Measurements from ENCODE around the gene SMPD1. TPM values are rescaled to one million over a fixed set of nuclear protein-coding genes. Genes with fewer than 3 reads are reported as not detected.
A peak's percentile ranks its signal among the peaks of the same experiment; 100 is the strongest.

Gene SMPD1
- total RNA-seq, 1 experiment from 2014 or later: 4.5 TPM

- no CpG with 5 or more reads among the region's 7 CpGs for WGBS (ENCODE audit: extremely low coverage, insufficient read length, low lambda C conversion rate)
- no peak overlapping the region for H3K9ac ChIP-seq (ENCODE audit: extremely low read depth, insufficient read length, low read length)
- no peak overlapping the region for H2AFZ ChIP-seq (ENCODE audit: low read length)
- no peak overlapping the region for H2BK120ac ChIP-seq (ENCODE audit: low read depth, low read length, poor library complexity, severe bottlenecking)
- H4K5ac ChIP-seq (ENCODE audit: insufficient read length, low read depth, low read length): no peak overlapping the region
- H3K4me1 ChIP-seq (ENCODE audit: insufficient read depth, low read length): peaks cover 4% of the 10 kb centered on the region; the same call in 1 of the 2 replicates
- TF ChIP-seq CTCF (conservative IDR thresholded peaks at IDR 0.05): no peak
- H3K27ac ChIP-seq (ENCODE audit: insufficient read length, low read depth, low read length): no peak overlapping the region
- H3K27me3 ChIP-seq (ENCODE audit: insufficient read depth, low read length): no peaks in the 10 kb centered on the region
- H3K14ac ChIP-seq (ENCODE audit: insufficient read depth, low read length): no peak overlapping the region
- no peaks in the 10 kb centered on the region for H3K9me3 ChIP-seq (ENCODE audit: control insufficient read depth, low read depth, low read length)
- no peak for DNase-seq
- H3K79me1 ChIP-seq (ENCODE audit: insufficient read depth, low read depth, low read length, poor library complexity, severe bottlenecking): no peaks in the 10 kb centered on the region
- H3K4me2 ChIP-seq (ENCODE audit: insufficient read depth, insufficient read length, low read length): no peak overlapping the region
- H2AK5ac ChIP-seq (ENCODE audit: insufficient read length, low read length): no peak overlapping the region
- no peaks in the 10 kb centered on the region; a peak in 1 of 7 replicates for H3K36me3 Mint-ChIP-seq (ENCODE audit: insufficient read depth in 1 of 3, low read depth in 3 of 3)
- no peak overlapping the region for H4K8ac ChIP-seq (replicated peaks; ENCODE audit: insufficient read length, low read depth, low read length)
- peaks cover 59 to 64% of the 10 kb centered on the region in 2 experiments for H3K4me1 Mint-ChIP-seq
- H3K4ac ChIP-seq (ENCODE audit: low read depth, low read length): no peak overlapping the region
- no peaks in the 10 kb centered on the region for H4K20me1 ChIP-seq (ENCODE audit: control insufficient read depth, insufficient read depth, insufficient read length)
- peaks cover 4% of the 10 kb centered on the region for H3K23me2 ChIP-seq (ENCODE audit: insufficient read length, low read depth, low read length, poor library complexity, severe bottlenecking)
- H3K27me3 Mint-ChIP-seq (ENCODE audit: low read depth): no peaks in the 10 kb centered on the region
- H3K18ac ChIP-seq (ENCODE audit: insufficient read length, low read depth, low read length): no peak overlapping the region
- H2BK5ac ChIP-seq (ENCODE audit: insufficient read length, low read length): no peak overlapping the region
- H3K9me3 Mint-ChIP-seq: no peaks in the 10 kb centered on the region
- H3K23ac ChIP-seq (ENCODE audit: insufficient read length, low read depth, low read length): no peak overlapping the region
- no peak overlapping the region for H2BK15ac ChIP-seq (ENCODE audit: low read depth, low read length)
- peak overlapping the region; percentile 90 to 96 (median 95) for H3K27ac Mint-ChIP-seq
- H3K56ac ChIP-seq (ENCODE audit: insufficient read length, low read depth, low read length): no peak overlapping the region
- no peak overlapping the region for H4K91ac ChIP-seq (ENCODE audit: insufficient read length, low read depth, low read length)
- H3K4me3 Mint-ChIP-seq: peak overlapping the region in 1 of 2 experiments; percentile 61; a peak in 3 of 5 replicates
- H3K79me2 ChIP-seq (ENCODE audit: insufficient read depth, low read length): no peaks in the 10 kb centered on the region
- no peak overlapping the region for H3T11ph ChIP-seq (ENCODE audit: low read length)
- no peak overlapping the region for H2BK20ac ChIP-seq (ENCODE audit: low read depth, low read length, poor library complexity, severe bottlenecking)
- no peak overlapping the region for H2BK12ac ChIP-seq (ENCODE audit: insufficient read length, low read depth, low read length)
Observed at GRCh38 chr11:6385046-6385777, 5.1 kb upstream of the SMPD1 start.

All from H9 (cell line).